H1 (cell line): ENCODE measurements around the gene RELCH. TPM values are rescaled to one million over a fixed set of nuclear protein-coding genes. Genes with fewer than 3 reads are reported as not detected.

Source experiments
- CTCF ChIA-PET: fragments of 300-600 bp; sonication (Branson Sonifier 250); formaldehyde crosslinking; loops from one replicate; lab custom pipeline; 2021; ENCODE audit not compliant: partially characterized antibody; lab: Charles Lee
- POLR2A ChIA-PET: fragments of 300-600 bp; sonication (Branson Sonifier 250); formaldehyde crosslinking; loops from one replicate; lab custom pipeline; 2021; ENCODE audit warnings: inconsistent platforms; ENCODE audit not compliant: partially characterized antibody; lab: Charles Lee
- DNase-seq, 2 experiments: peaks; one replicate each; pipeline versions ENCODE4 v3.0.0 to v3.0.0-alpha.2; 2010 to 2022; ENCODE audit warnings: low spot score in 2 of 2, low read depth in 1 of 2, mixed read lengths in 1 of 2
- FAIRE-seq: peaks from 2 replicates; lab custom pipeline; 2011; peaks lifted over from hg19 to GRCh38; lab: Jason Lieb, UNC
- H2AFZ ChIP-seq: 2 replicates; pipeline ENCODE4 v1.8.1; 2012; ENCODE audit warnings: low read length, inconsistent platforms
- H2AK5ac ChIP-seq: 2 replicates; pipeline ENCODE4 v1.6.1; 2013; ENCODE audit warnings: low read depth, low read length
- H2BK120ac ChIP-seq: replicated peaks from 2 replicates; pipeline ENCODE3; 2013; ENCODE audit warnings: low read depth, low read length, inconsistent platforms
- H2BK12ac ChIP-seq: 2 replicates; pipeline ENCODE4 v1.6.1; 2013; ENCODE audit warnings: low read depth, low read length
- H2BK15ac ChIP-seq: 2 replicates; pipeline ENCODE4 v1.6.1; 2013; ENCODE audit warnings: low read length
- H2BK20ac ChIP-seq: 2 replicates; pipeline ENCODE4 v1.6.1; 2013; ENCODE audit warnings: low read length
- H2BK5ac ChIP-seq: 2 replicates; pipeline ENCODE4 v1.6.1; 2013; ENCODE audit warnings: low read depth, low read length
- H3K14ac ChIP-seq: 2 replicates; pipeline ENCODE4 v1.6.1; 2013; ENCODE audit warnings: inconsistent platforms; ENCODE audit not compliant: insufficient read length
- H3K18ac ChIP-seq: 2 replicates; pipeline ENCODE4 v1.6.1; 2013; ENCODE audit warnings: low read length; ENCODE audit errors: extremely low read depth
- H3K23ac ChIP-seq: 2 replicates; pipeline ENCODE4 v1.6.1; 2013; ENCODE audit warnings: inconsistent platforms; ENCODE audit not compliant: insufficient read length
- H3K23me2 ChIP-seq: 2 replicates; pipeline ENCODE4 v1.6.1; 2013; ENCODE audit warnings: low read depth, low read length
- H3K27ac ChIP-seq: 2 replicates; pipeline ENCODE4 v1.6.1; 2011; ENCODE audit warnings: low read depth, low read length, inconsistent platforms
- H3K27me3 ChIP-seq, 4 experiments: replicated peaks in 1 of 4; 1 replicate in 1 of 4; 2 replicates in 3 of 4; pipeline versions ENCODE4 v1.6.1 to v1.8.1; 2011 to 2013; ENCODE audit warnings: low read length in 3 of 4, mild to moderate bottlenecking in 3 of 4, inconsistent platforms in 2 of 4, mixed read lengths in 2 of 4, moderate library complexity in 1 of 4; ENCODE audit not compliant: control insufficient read depth in 3 of 4, insufficient read depth in 3 of 4; ENCODE audit errors: extremely low read depth in 1 of 4
- H3K36me3 ChIP-seq, 4 experiments: 2 replicates each; pipeline versions ENCODE4 v1.6.1 to v1.8.1; 2011 to 2013; ENCODE audit warnings: mild to moderate bottlenecking in 4 of 4, low read length in 3 of 4, moderate library complexity in 2 of 4, control low read depth in 1 of 4, inconsistent platforms in 1 of 4; ENCODE audit not compliant: insufficient read depth in 4 of 4, control insufficient read depth in 2 of 4
- H3K4ac ChIP-seq: replicated peaks from 2 replicates; pipeline ENCODE3; 2013; ENCODE audit warnings: low read length, low read depth, mixed read lengths, inconsistent platforms; ENCODE audit not compliant: insufficient read length
- H3K4me1 ChIP-seq, 4 experiments: replicated peaks in 1 of 4; 1 replicate in 1 of 4; 2 replicates in 3 of 4; pipeline versions ENCODE4 v1.6.1 to v1.8.1; 2011 to 2013; ENCODE audit warnings: low read length in 3 of 4, inconsistent platforms in 2 of 4, mixed read lengths in 1 of 4; ENCODE audit not compliant: insufficient read depth in 4 of 4, control insufficient read depth in 3 of 4
- H3K4me2 ChIP-seq, 2 experiments: 2 replicates each; pipeline versions ENCODE4 v1.6.1 to v1.8.1; 2011 to 2013; ENCODE audit warnings: low read depth in 2 of 2, low read length in 2 of 2, control low read depth in 1 of 2, inconsistent platforms in 1 of 2, mild to moderate bottlenecking in 1 of 2; ENCODE audit not compliant: insufficient read depth in 1 of 2
- H3K4me3 ChIP-seq, 4 experiments: fragments of 200-600, 300-600 bp in 1 of 4; sonication (generic), shearing (Covaris generic), sonication (Bioruptor Twin) in 1 of 4; 2 replicates each; pipeline versions ENCODE4 v1.5.1 to v1.8.1; 2011 to 2016; ENCODE audit warnings: low read length in 4 of 4, low read depth in 3 of 4, control low read depth in 2 of 4, inconsistent platforms in 2 of 4, mild to moderate bottlenecking in 2 of 4, mixed read lengths in 1 of 4, moderate library complexity in 1 of 4; ENCODE audit not compliant: insufficient read depth in 2 of 4; ENCODE audit errors: extremely low read depth in 1 of 4
- H3K56ac ChIP-seq: replicated peaks from 2 replicates; pipeline ENCODE3; 2013; ENCODE audit warnings: low read depth, mild to moderate bottlenecking, mixed read lengths, low read length, inconsistent platforms; ENCODE audit not compliant: insufficient read length
- H3K79me1 ChIP-seq: 2 replicates; pipeline ENCODE4 v1.6.1; 2013; ENCODE audit warnings: low read depth, low read length, control low read depth
- H3K79me2 ChIP-seq, 2 experiments: 2 replicates each; pipeline versions ENCODE4 v1.6.1 to v1.8.1; 2012 to 2013; ENCODE audit warnings: low read length in 2 of 2, mild to moderate bottlenecking in 2 of 2, inconsistent platforms in 1 of 2; ENCODE audit not compliant: insufficient read depth in 2 of 2, control insufficient read depth in 1 of 2
- H3K9ac ChIP-seq, 4 experiments: replicated peaks in 1 of 4; 1 replicate in 1 of 4; 2 replicates in 3 of 4; pipeline versions ENCODE4 v1.6.1 to v1.8.1; 2011 to 2013; ENCODE audit warnings: low read depth in 3 of 4, low read length in 3 of 4, control low read depth in 2 of 4, mild to moderate bottlenecking in 2 of 4, moderate library complexity in 2 of 4, inconsistent platforms in 1 of 4; ENCODE audit errors: extremely low read depth in 1 of 4
- H3K9me3 ChIP-seq, 2 experiments: 2 replicates each; pipeline versions ENCODE4 v1.6.1 to v1.8.1; 2012 to 2013; ENCODE audit warnings: mild to moderate bottlenecking in 2 of 2, moderate library complexity in 2 of 2, control low read depth in 1 of 2, inconsistent platforms in 1 of 2, low read depth in 1 of 2, low read length in 1 of 2, mixed read lengths in 1 of 2; ENCODE audit not compliant: insufficient read depth in 2 of 2
- H4K20me1 ChIP-seq, 2 experiments: replicated peaks in 1 of 2; 2 replicates each; pipeline versions ENCODE3 to v1.8.1; 2011 to 2013; ENCODE audit warnings: inconsistent platforms in 2 of 2, low read length in 2 of 2, mild to moderate bottlenecking in 1 of 2; ENCODE audit not compliant: insufficient read depth in 2 of 2, control insufficient read depth in 1 of 2
- H4K5ac ChIP-seq: 2 replicates; pipeline ENCODE4 v1.6.1; 2013; ENCODE audit warnings: low read length, low read depth, mixed read lengths, inconsistent platforms; ENCODE audit not compliant: insufficient read length
- H4K8ac ChIP-seq: 2 replicates; pipeline ENCODE4 v1.8.0; 2013; ENCODE audit warnings: mild to moderate bottlenecking, moderate library complexity, low read length, inconsistent platforms; ENCODE audit not compliant: insufficient read depth; ENCODE audit errors: extremely low read depth
- H4K91ac ChIP-seq: replicated peaks from 2 replicates; pipeline ENCODE3; 2013; ENCODE audit warnings: low read length, mixed read lengths, inconsistent platforms; ENCODE audit not compliant: insufficient read length
- ASH2L ChIP-seq: fragments of 200-600, 300-600 bp; sonication (generic); IDR thresholded peaks from one replicate; pipeline ENCODE4 v1.7.1; 2017; ENCODE audit warnings: low read length
- BRCA1 ChIP-seq: IDR thresholded peaks from 2 replicates; pipeline ENCODE4 v1.6.1; 2012; ENCODE audit warnings: low read depth, low read length, improper control_type of control experiment
- CBX5 ChIP-seq: fragments of 300-800, 300-1000 bp; sonication (generic); IDR thresholded peaks from 2 replicates; pipeline ENCODE4 v1.7.1; 2016; ENCODE audit warnings: antibody characterized with exemption, low read length, low read depth
- CREB1 ChIP-seq: IDR thresholded peaks from 2 replicates; pipeline ENCODE4 v1.6.1; 2012; ENCODE audit warnings: inconsistent platforms
- GABPA ChIP-seq: IDR thresholded peaks from 2 replicates; pipeline ENCODE4 v1.6.1; 2011; ENCODE audit warnings: mild to moderate bottlenecking, low read length, moderate library complexity, borderline replicate concordance; ENCODE audit not compliant: insufficient read depth
- MAX ChIP-seq: IDR thresholded peaks from 2 replicates; pipeline ENCODE4 v1.6.1; 2012; ENCODE audit warnings: inconsistent platforms
- NANOG ChIP-seq: IDR thresholded peaks from 2 replicates; pipeline ENCODE4 v1.6.1; 2011; ENCODE audit warnings: low read length, low read depth, mild to moderate bottlenecking, inconsistent platforms; ENCODE audit not compliant: insufficient read depth, poor library complexity, severe bottlenecking
- RNF2 ChIP-seq: fragments of 200-900, 300-1000 bp; sonication (generic); IDR thresholded peaks from 2 replicates; pipeline ENCODE4 v1.7.1; 2016; ENCODE audit warnings: borderline replicate concordance, low read depth, mild to moderate bottlenecking, antibody characterized with exemption, low read length; ENCODE audit not compliant: poor library complexity, severe bottlenecking; ENCODE audit errors: missing control alignments
- SIX5 ChIP-seq: IDR thresholded peaks from 2 replicates; pipeline ENCODE4 v1.6.1; 2011; ENCODE audit warnings: mild to moderate bottlenecking, low read depth, low read length
- TBP ChIP-seq: IDR thresholded peaks from 2 replicates; pipeline ENCODE4 v1.6.1; 2011; ENCODE audit warnings: low read depth, low read length, improper control_type of control experiment
- YY1 ChIP-seq: IDR thresholded peaks from 2 replicates; pipeline ENCODE4 v1.6.1; 2011; ENCODE audit warnings: low read depth, mild to moderate bottlenecking, low read length
- WGBS, 2 experiments: shearing (Covaris generic) in 1 of 2; methylation state at CpG; one replicate each; pipeline versions ENCODE4 v1.1.6 to v1.1.7; 2013 to 2015; ENCODE audit warnings: low lambda C conversion rate in 2 of 2, mixed read lengths in 2 of 2, inconsistent platforms in 1 of 2, low coverage in 1 of 2, missing lambda C conversion rate in 1 of 2; ENCODE audit not compliant: insufficient replicate concordance in 2 of 2, insufficient coverage in 1 of 2, insufficient read length in 1 of 2; ENCODE audit errors: extremely low coverage in 1 of 2, missing lambda C conversion rate in 1 of 2; 5-methylcytosine and 5-hydroxymethylcytosine counted together
- polyA plus RNA-seq, 7 experiments: library from polyadenylated mRNA; depleted of rRNA in 3 of 7; stranded (reverse) in 5 of 7; unstranded in 2 of 7; fragments of >200 nt in 5 of 7; fragments of 200-250 nt in 2 of 7; gene quantifications; 1 replicate in 5 of 7; 2 replicates in 1 of 7; 4 replicates in 1 of 7; pipeline versions ENCODE4 v1.2.1 to v1.2.3, GENCODE V29; 2011 to 2013; ENCODE audit warnings: missing spikeins in 2 of 7, mixed read lengths in 2 of 7
- total RNA-seq: library from RNA; stranded (reverse); fragmentation: NEBNext Ultra II Directional; extraction: Animal tissue kit (Norgen Biotek cat#: 25700); gene quantifications from 2 replicates; pipeline ENCODE4 v1.2.1, GENCODE V29; 2021
- TF ChIP-seq, protein P1 (sequence below): IDR thresholded peaks from 2 replicates; pipeline ENCODE4 v1.6.1; 2012; ENCODE audit warnings: low read length, inconsistent platforms

RELCH gene
- total and polyA plus RNA-seq, 2 of the 8 experiments (the other 6 are each of a cell fraction or from before 2014, with no cell fraction given) = 7.3 to 26.9 TPM

- CTCF ChIA-PET = interaction anchor here (1.2 kb wide), 1 partner anchor 45 kb away, joined by 3 read pairs; no protein-coding TSS in a partner anchor
- Histone ChIP-seq H4K91ac (no peak overlapping the region), H3K9ac (no peak overlapping the region), H3K9me3 (no peaks in the 10 kb centered on the region), H4K20me1 (no peaks in the 10 kb centered on the region), H3K27me3 (peaks cover 0 to 1% (median 0%) of the 10 kb centered on the region in 4 experiments; a peak in 1 of 7 replicates), H2AK5ac (no peak overlapping the region), H2BK20ac (no peak overlapping the region), H3K18ac (no peak overlapping the region), H2BK120ac (no peak overlapping the region), H4K5ac (no peak overlapping the region), H2BK12ac (no peak overlapping the region), H3K23me2 (no peaks in the 10 kb centered on the region), H3K79me1 (no peaks in the 10 kb centered on the region), H3K36me3 (peaks cover 0 to 18% (median 3%) of the 10 kb centered on the region in 4 experiments; a peak in 3 of 8 replicates), H3K79me2 (no peaks in the 10 kb centered on the region), H3K4me1 (no peaks in the 10 kb centered on the region), H4K8ac (no peak overlapping the region), H2BK5ac (no peak overlapping the region), H2BK15ac (no peak overlapping the region), H3K56ac (no peak overlapping the region), H3K14ac (no peak overlapping the region), H2AFZ (no peak overlapping the region), H3K27ac (no peak overlapping the region), H3K4me2 (no peak overlapping the region), H3K4me3 (no peak overlapping the region), H3K4ac (no peak overlapping the region), H3K23ac (no peak overlapping the region)
- no peak for FAIRE-seq
- no peak for TF ChIP-seq NANOG
- TF ChIP-seq CBX5 = no peak
- TF ChIP-seq SIX5 = no peak
- TF ChIP-seq GABPA = no peak
- TF ChIP-seq CREB1 = no peak
- no peak for TF ChIP-seq MAX
- no peak for TF ChIP-seq RNF2
- TF ChIP-seq YY1 = no peak
- no peak for TF ChIP-seq ASH2L
- TF ChIP-seq BRCA1 = no peak
- TF ChIP-seq, protein P1, sequence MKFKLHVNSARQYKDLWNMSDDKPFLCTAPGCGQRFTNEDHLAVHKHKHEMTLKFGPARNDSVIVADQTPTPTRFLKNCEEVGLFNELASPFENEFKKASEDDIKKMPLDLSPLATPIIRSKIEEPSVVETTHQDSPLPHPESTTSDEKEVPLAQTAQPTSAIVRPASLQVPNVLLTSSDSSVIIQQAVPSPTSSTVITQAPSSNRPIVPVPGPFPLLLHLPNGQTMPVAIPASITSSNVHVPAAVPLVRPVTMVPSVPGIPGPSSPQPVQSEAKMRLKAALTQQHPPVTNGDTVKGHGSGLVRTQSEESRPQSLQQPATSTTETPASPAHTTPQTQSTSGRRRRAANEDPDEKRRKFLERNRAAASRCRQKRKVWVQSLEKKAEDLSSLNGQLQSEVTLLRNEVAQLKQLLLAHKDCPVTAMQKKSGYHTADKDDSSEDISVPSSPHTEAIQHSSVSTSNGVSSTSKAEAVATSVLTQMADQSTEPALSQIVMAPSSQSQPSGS = no peak
- no peak for TF ChIP-seq TBP
- POLR2A ChIA-PET = no interaction called here
- DNase-seq = no peak
- WGBS, 2 experiments = 86% methylated on average over 1 of the region's 1 CpG; no CpG with 5 or more reads in 1 of the 2 experiments
Measured at GRCh38 chr18:62301322-62301721, 114.3 kb downstream of the RELCH start.
